ENCODE measurements around the gene KAT6B. TPM values are rescaled to one million over a fixed set of nuclear protein-coding genes. Genes with fewer than 3 reads are reported as not detected.

KAT6B gene
- total and polyA plus RNA-seq, 10 of the 15 experiments (the other 5 are each of a cell fraction or from before 2014, with no cell fraction given) = 2.7 to 22.6 (median 15.7) TPM

DNA sequence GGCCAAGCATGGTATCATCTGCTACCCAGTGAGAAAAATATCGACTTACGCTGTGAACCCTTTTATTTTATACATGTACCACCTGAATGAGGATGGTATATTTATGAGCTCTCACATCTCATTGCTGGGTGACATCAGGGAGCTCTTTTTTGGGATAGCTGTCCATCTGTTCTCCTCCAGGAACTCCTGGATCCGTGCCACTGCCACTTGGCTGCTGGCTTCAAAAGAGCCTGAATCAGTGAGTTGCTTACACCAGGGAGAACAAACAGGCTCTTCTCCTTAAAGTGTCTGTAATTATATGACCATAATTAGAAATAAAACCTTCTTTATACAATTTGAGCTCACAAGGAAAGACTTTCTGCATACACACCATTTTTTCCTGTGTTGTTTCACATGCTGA lies 106.2 kb downstream of the KAT6B start:
- intact Hi-C loops (cut with micrococcal nuclease; ENCODE audit: unreplicated experiment) = no loop called here
- ChIA-PET POLR2A (interaction anchor here (0.6 to 1.1 kb wide), 3 partner anchors 16 to 43 kb away, joined by 3 to 4 read pairs (median 3); no protein-coding TSS in a partner anchor), CTCF (interaction anchor here (1.7 kb wide), 1 partner anchor 19 kb away, joined by 4 read pairs; no protein-coding TSS in a partner anchor), RAD21 (ENCODE audit: unreplicated experiment) (no interaction called here), SMC1A (ENCODE audit: uncharacterized antibody, unreplicated experiment) (interaction anchor here (0.8 to 1.9 kb wide), 6 partner anchors 7 to 38 kb away, joined by 3 to 5 read pairs (median 3); no protein-coding TSS in a partner anchor)
- no peak overlapping the region for H3K4me3 ChIP-seq
- no peak for ATAC-seq
- H3K4me2 ChIP-seq (ENCODE audit: control insufficient read depth, insufficient read depth) = no peak overlapping the region
- DNase-seq (ENCODE audit: low read depth, low spot score) = no peak
- no peak overlapping the region for H2AFZ ChIP-seq (ENCODE audit: control insufficient read depth, low read depth, low read length)
- H3K9me3 ChIP-seq (replicated peaks; ENCODE audit: control insufficient read depth, insufficient read depth, low read length) = no peaks in the 10 kb centered on the region
- H3K4me1 ChIP-seq (ENCODE audit: control insufficient read depth, insufficient read depth, low read length) = no peaks in the 10 kb centered on the region
- FAIRE-seq = no peak
- H3K79me2 ChIP-seq (ENCODE audit: control insufficient read depth, insufficient read depth, low read length) = peaks cover 11% of the 10 kb centered on the region
- no peaks in the 10 kb centered on the region for H4K20me1 ChIP-seq (ENCODE audit: control insufficient read depth, insufficient read depth)
- H3K27me3 ChIP-seq (replicated peaks in 1 of 2; ENCODE audit: control insufficient read depth in 2 of 2, insufficient read depth in 2 of 2, low read length in 1 of 2) = no peaks in the 10 kb centered on the region
- 94% methylated on average over 3 of the region's 3 CpGs for WGBS (ENCODE audit: insufficient coverage, insufficient replicate concordance, low lambda C conversion rate, missing lambda C conversion rate)
- no TSS peak for BruUV-seq (replicated peaks)
- TF ChIP-seq PAX8 (IDR thresholded peaks at IDR 0.05) (no peak), CREB1 (IDR thresholded peaks at IDR 0.05; ENCODE audit: low read depth) (no peak), HDGF (IDR thresholded peaks at IDR 0.05) (no peak), TCF7 (IDR thresholded peaks at IDR 0.05; ENCODE audit: borderline replicate concordance) (no peak), RAD51 (IDR thresholded peaks at IDR 0.05) (no peak), YBX1 (IDR thresholded peaks at IDR 0.05) (no peak), ZSCAN29 (IDR thresholded peaks at IDR 0.05) (no peak), SUZ12 (IDR thresholded peaks at IDR 0.05; ENCODE audit: unreplicated experiment) (no peak), YY1 (IDR thresholded peaks at IDR 0.05; ENCODE audit: low read depth, low read length) (no peak), IRF4 (IDR thresholded peaks at IDR 0.05; ENCODE audit: low read depth, low read length) (no peak)
- TF ChIP-seq, protein P1, sequence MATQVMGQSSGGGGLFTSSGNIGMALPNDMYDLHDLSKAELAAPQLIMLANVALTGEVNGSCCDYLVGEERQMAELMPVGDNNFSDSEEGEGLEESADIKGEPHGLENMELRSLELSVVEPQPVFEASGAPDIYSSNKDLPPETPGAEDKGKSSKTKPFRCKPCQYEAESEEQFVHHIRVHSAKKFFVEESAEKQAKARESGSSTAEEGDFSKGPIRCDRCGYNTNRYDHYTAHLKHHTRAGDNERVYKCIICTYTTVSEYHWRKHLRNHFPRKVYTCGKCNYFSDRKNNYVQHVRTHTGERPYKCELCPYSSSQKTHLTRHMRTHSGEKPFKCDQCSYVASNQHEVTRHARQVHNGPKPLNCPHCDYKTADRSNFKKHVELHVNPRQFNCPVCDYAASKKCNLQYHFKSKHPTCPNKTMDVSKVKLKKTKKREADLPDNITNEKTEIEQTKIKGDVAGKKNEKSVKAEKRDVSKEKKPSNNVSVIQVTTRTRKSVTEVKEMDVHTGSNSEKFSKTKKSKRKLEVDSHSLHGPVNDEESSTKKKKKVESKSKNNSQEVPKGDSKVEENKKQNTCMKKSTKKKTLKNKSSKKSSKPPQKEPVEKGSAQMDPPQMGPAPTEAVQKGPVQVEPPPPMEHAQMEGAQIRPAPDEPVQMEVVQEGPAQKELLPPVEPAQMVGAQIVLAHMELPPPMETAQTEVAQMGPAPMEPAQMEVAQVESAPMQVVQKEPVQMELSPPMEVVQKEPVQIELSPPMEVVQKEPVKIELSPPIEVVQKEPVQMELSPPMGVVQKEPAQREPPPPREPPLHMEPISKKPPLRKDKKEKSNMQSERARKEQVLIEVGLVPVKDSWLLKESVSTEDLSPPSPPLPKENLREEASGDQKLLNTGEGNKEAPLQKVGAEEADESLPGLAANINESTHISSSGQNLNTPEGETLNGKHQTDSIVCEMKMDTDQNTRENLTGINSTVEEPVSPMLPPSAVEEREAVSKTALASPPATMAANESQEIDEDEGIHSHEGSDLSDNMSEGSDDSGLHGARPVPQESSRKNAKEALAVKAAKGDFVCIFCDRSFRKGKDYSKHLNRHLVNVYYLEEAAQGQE (IDR thresholded peaks at IDR 0.05; ENCODE audit: low read depth, low read length) = no peak
- TF ChIP-seq, protein P2, sequence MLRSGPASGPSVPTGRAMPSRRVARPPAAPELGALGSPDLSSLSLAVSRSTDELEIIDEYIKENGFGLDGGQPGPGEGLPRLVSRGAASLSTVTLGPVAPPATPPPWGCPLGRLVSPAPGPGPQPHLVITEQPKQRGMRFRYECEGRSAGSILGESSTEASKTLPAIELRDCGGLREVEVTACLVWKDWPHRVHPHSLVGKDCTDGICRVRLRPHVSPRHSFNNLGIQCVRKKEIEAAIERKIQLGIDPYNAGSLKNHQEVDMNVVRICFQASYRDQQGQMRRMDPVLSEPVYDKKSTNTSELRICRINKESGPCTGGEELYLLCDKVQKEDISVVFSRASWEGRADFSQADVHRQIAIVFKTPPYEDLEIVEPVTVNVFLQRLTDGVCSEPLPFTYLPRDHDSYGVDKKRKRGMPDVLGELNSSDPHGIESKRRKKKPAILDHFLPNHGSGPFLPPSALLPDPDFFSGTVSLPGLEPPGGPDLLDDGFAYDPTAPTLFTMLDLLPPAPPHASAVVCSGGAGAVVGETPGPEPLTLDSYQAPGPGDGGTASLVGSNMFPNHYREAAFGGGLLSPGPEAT (IDR thresholded peaks at IDR 0.05; ENCODE audit: low read depth) = no peak
- H3K36me3 ChIP-seq (ENCODE audit: control insufficient read depth in 2 of 2, insufficient read depth in 2 of 2, low read length in 1 of 2) = no peaks in the 10 kb centered on the region
- no peak overlapping the region for H3K27ac ChIP-seq (ENCODE audit: control insufficient read depth, insufficient read depth)
- in situ Hi-C loops (cut with MboI) = no loop called here
- no peak overlapping the region for H3K9ac ChIP-seq (ENCODE audit: control insufficient read depth, insufficient read depth, low read length)
